H1 (cell line): ENCODE measurements around the gene RAG2. TPM values are rescaled to one million over a fixed set of nuclear protein-coding genes. Genes with fewer than 3 reads are reported as not detected.

Source experiments
- CTCF ChIA-PET: fragments of 300-600 bp; sonication (Branson Sonifier 250); formaldehyde crosslinking; loops from one replicate; lab custom pipeline; 2021; ENCODE audit not compliant: partially characterized antibody; lab: Charles Lee
- POLR2A ChIA-PET: fragments of 300-600 bp; sonication (Branson Sonifier 250); formaldehyde crosslinking; loops from one replicate; lab custom pipeline; 2021; ENCODE audit warnings: inconsistent platforms; ENCODE audit not compliant: partially characterized antibody; lab: Charles Lee
- DNase-seq, 2 experiments: peaks; one replicate each; pipeline versions ENCODE4 v3.0.0 to v3.0.0-alpha.2; 2010 to 2022; ENCODE audit warnings: low spot score in 2 of 2, low read depth in 1 of 2, mixed read lengths in 1 of 2
- FAIRE-seq: peaks from 2 replicates; lab custom pipeline; 2011; peaks lifted over from hg19 to GRCh38; lab: Jason Lieb, UNC
- H2AFZ ChIP-seq: 2 replicates; pipeline ENCODE4 v1.8.1; 2012; ENCODE audit warnings: low read length, inconsistent platforms
- H2AK5ac ChIP-seq: 2 replicates; pipeline ENCODE4 v1.6.1; 2013; ENCODE audit warnings: low read depth, low read length
- H2BK120ac ChIP-seq: replicated peaks from 2 replicates; pipeline ENCODE3; 2013; ENCODE audit warnings: low read depth, low read length, inconsistent platforms
- H2BK12ac ChIP-seq: 2 replicates; pipeline ENCODE4 v1.6.1; 2013; ENCODE audit warnings: low read depth, low read length
- H2BK15ac ChIP-seq: 2 replicates; pipeline ENCODE4 v1.6.1; 2013; ENCODE audit warnings: low read length
- H2BK20ac ChIP-seq: 2 replicates; pipeline ENCODE4 v1.6.1; 2013; ENCODE audit warnings: low read length
- H2BK5ac ChIP-seq: 2 replicates; pipeline ENCODE4 v1.6.1; 2013; ENCODE audit warnings: low read depth, low read length
- H3K14ac ChIP-seq: 2 replicates; pipeline ENCODE4 v1.6.1; 2013; ENCODE audit warnings: inconsistent platforms; ENCODE audit not compliant: insufficient read length
- H3K18ac ChIP-seq: 2 replicates; pipeline ENCODE4 v1.6.1; 2013; ENCODE audit warnings: low read length; ENCODE audit errors: extremely low read depth
- H3K23ac ChIP-seq: 2 replicates; pipeline ENCODE4 v1.6.1; 2013; ENCODE audit warnings: inconsistent platforms; ENCODE audit not compliant: insufficient read length
- H3K23me2 ChIP-seq: 2 replicates; pipeline ENCODE4 v1.6.1; 2013; ENCODE audit warnings: low read depth, low read length
- H3K27ac ChIP-seq: 2 replicates; pipeline ENCODE4 v1.6.1; 2011; ENCODE audit warnings: low read depth, low read length, inconsistent platforms
- H3K27me3 ChIP-seq, 4 experiments: replicated peaks in 1 of 4; 1 replicate in 1 of 4; 2 replicates in 3 of 4; pipeline versions ENCODE4 v1.6.1 to v1.8.1; 2011 to 2013; ENCODE audit warnings: low read length in 3 of 4, mild to moderate bottlenecking in 3 of 4, inconsistent platforms in 2 of 4, mixed read lengths in 2 of 4, moderate library complexity in 1 of 4; ENCODE audit not compliant: control insufficient read depth in 3 of 4, insufficient read depth in 3 of 4; ENCODE audit errors: extremely low read depth in 1 of 4
- H3K36me3 ChIP-seq, 4 experiments: 2 replicates each; pipeline versions ENCODE4 v1.6.1 to v1.8.1; 2011 to 2013; ENCODE audit warnings: mild to moderate bottlenecking in 4 of 4, low read length in 3 of 4, moderate library complexity in 2 of 4, control low read depth in 1 of 4, inconsistent platforms in 1 of 4; ENCODE audit not compliant: insufficient read depth in 4 of 4, control insufficient read depth in 2 of 4
- H3K4ac ChIP-seq: replicated peaks from 2 replicates; pipeline ENCODE3; 2013; ENCODE audit warnings: low read length, low read depth, mixed read lengths, inconsistent platforms; ENCODE audit not compliant: insufficient read length
- H3K4me1 ChIP-seq, 4 experiments: replicated peaks in 1 of 4; 1 replicate in 1 of 4; 2 replicates in 3 of 4; pipeline versions ENCODE4 v1.6.1 to v1.8.1; 2011 to 2013; ENCODE audit warnings: low read length in 3 of 4, inconsistent platforms in 2 of 4, mixed read lengths in 1 of 4; ENCODE audit not compliant: insufficient read depth in 4 of 4, control insufficient read depth in 3 of 4
- H3K4me2 ChIP-seq, 2 experiments: 2 replicates each; pipeline versions ENCODE4 v1.6.1 to v1.8.1; 2011 to 2013; ENCODE audit warnings: low read depth in 2 of 2, low read length in 2 of 2, control low read depth in 1 of 2, inconsistent platforms in 1 of 2, mild to moderate bottlenecking in 1 of 2; ENCODE audit not compliant: insufficient read depth in 1 of 2
- H3K4me3 ChIP-seq, 4 experiments: fragments of 200-600, 300-600 bp in 1 of 4; sonication (generic), shearing (Covaris generic), sonication (Bioruptor Twin) in 1 of 4; 2 replicates each; pipeline versions ENCODE4 v1.5.1 to v1.8.1; 2011 to 2016; ENCODE audit warnings: low read length in 4 of 4, low read depth in 3 of 4, control low read depth in 2 of 4, inconsistent platforms in 2 of 4, mild to moderate bottlenecking in 2 of 4, mixed read lengths in 1 of 4, moderate library complexity in 1 of 4; ENCODE audit not compliant: insufficient read depth in 2 of 4; ENCODE audit errors: extremely low read depth in 1 of 4
- H3K56ac ChIP-seq: replicated peaks from 2 replicates; pipeline ENCODE3; 2013; ENCODE audit warnings: low read depth, mild to moderate bottlenecking, mixed read lengths, low read length, inconsistent platforms; ENCODE audit not compliant: insufficient read length
- H3K79me1 ChIP-seq: 2 replicates; pipeline ENCODE4 v1.6.1; 2013; ENCODE audit warnings: low read depth, low read length, control low read depth
- H3K79me2 ChIP-seq, 2 experiments: 2 replicates each; pipeline versions ENCODE4 v1.6.1 to v1.8.1; 2012 to 2013; ENCODE audit warnings: low read length in 2 of 2, mild to moderate bottlenecking in 2 of 2, inconsistent platforms in 1 of 2; ENCODE audit not compliant: insufficient read depth in 2 of 2, control insufficient read depth in 1 of 2
- H3K9ac ChIP-seq, 4 experiments: replicated peaks in 1 of 4; 1 replicate in 1 of 4; 2 replicates in 3 of 4; pipeline versions ENCODE4 v1.6.1 to v1.8.1; 2011 to 2013; ENCODE audit warnings: low read depth in 3 of 4, low read length in 3 of 4, control low read depth in 2 of 4, mild to moderate bottlenecking in 2 of 4, moderate library complexity in 2 of 4, inconsistent platforms in 1 of 4; ENCODE audit errors: extremely low read depth in 1 of 4
- H3K9me3 ChIP-seq, 2 experiments: 2 replicates each; pipeline versions ENCODE4 v1.6.1 to v1.8.1; 2012 to 2013; ENCODE audit warnings: mild to moderate bottlenecking in 2 of 2, moderate library complexity in 2 of 2, control low read depth in 1 of 2, inconsistent platforms in 1 of 2, low read depth in 1 of 2, low read length in 1 of 2, mixed read lengths in 1 of 2; ENCODE audit not compliant: insufficient read depth in 2 of 2
- H4K20me1 ChIP-seq, 2 experiments: replicated peaks in 1 of 2; 2 replicates each; pipeline versions ENCODE3 to v1.8.1; 2011 to 2013; ENCODE audit warnings: inconsistent platforms in 2 of 2, low read length in 2 of 2, mild to moderate bottlenecking in 1 of 2; ENCODE audit not compliant: insufficient read depth in 2 of 2, control insufficient read depth in 1 of 2
- H4K5ac ChIP-seq: 2 replicates; pipeline ENCODE4 v1.6.1; 2013; ENCODE audit warnings: low read length, low read depth, mixed read lengths, inconsistent platforms; ENCODE audit not compliant: insufficient read length
- H4K8ac ChIP-seq: 2 replicates; pipeline ENCODE4 v1.8.0; 2013; ENCODE audit warnings: mild to moderate bottlenecking, moderate library complexity, low read length, inconsistent platforms; ENCODE audit not compliant: insufficient read depth; ENCODE audit errors: extremely low read depth
- H4K91ac ChIP-seq: replicated peaks from 2 replicates; pipeline ENCODE3; 2013; ENCODE audit warnings: low read length, mixed read lengths, inconsistent platforms; ENCODE audit not compliant: insufficient read length
- CEBPB ChIP-seq: IDR thresholded peaks from 2 replicates; pipeline ENCODE4 v1.6.1; 2012; ENCODE audit warnings: low read depth, low read length
- CTBP2 ChIP-seq: IDR thresholded peaks from 2 replicates; pipeline ENCODE4 v1.7.0; 2011; ENCODE audit warnings: borderline replicate concordance, mild to moderate bottlenecking, moderate library complexity, mixed read lengths, low read length; ENCODE audit not compliant: insufficient read depth, insufficient read length
- EGR1 ChIP-seq: IDR thresholded peaks from 2 replicates; pipeline ENCODE4 v1.6.1; 2011; ENCODE audit warnings: low read depth, low read length, borderline replicate concordance
- FOSL1 ChIP-seq: IDR thresholded peaks from 2 replicates; pipeline ENCODE4 v1.6.1; 2011; ENCODE audit warnings: mild to moderate bottlenecking, low read depth, low read length, moderate library complexity; ENCODE audit not compliant: insufficient read depth
- JUND ChIP-seq: IDR thresholded peaks from 2 replicates; pipeline ENCODE4 v1.6.1; 2011; ENCODE audit warnings: mild to moderate bottlenecking, improper control_type of control experiment, low read length
- KDM1A ChIP-seq: fragments of 200-600, 300-600 bp; sonication (generic); IDR thresholded peaks from 2 replicates; pipeline ENCODE4 v1.7.1; 2016; ENCODE audit warnings: mild to moderate bottlenecking, low read length, borderline replicate concordance
- MAFK ChIP-seq: IDR thresholded peaks from 2 replicates; pipeline ENCODE4 v1.6.1; 2012; ENCODE audit warnings: low read depth, mild to moderate bottlenecking, improper control_type of control experiment, low read length
- RAD21 ChIP-seq, 2 experiments: IDR thresholded peaks in 1 of 2; conservative IDR thresholded peaks in 1 of 2; 2 replicates each; pipeline ENCODE4 v1.6.1; 2011; ENCODE audit warnings: low read depth in 2 of 2, low read length in 2 of 2, improper control_type of control experiment in 1 of 2, inconsistent platforms in 1 of 2, mild to moderate bottlenecking in 1 of 2, moderate library complexity in 1 of 2
- RFX5 ChIP-seq: IDR thresholded peaks from 2 replicates; pipeline ENCODE4 v1.6.1; 2011; ENCODE audit warnings: low read depth, low read length, improper control_type of control experiment, borderline replicate concordance
- SP2 ChIP-seq: IDR thresholded peaks from 2 replicates; pipeline ENCODE4 v1.6.1; 2012; ENCODE audit warnings: mild to moderate bottlenecking, low read length, inconsistent platforms
- TAF1 ChIP-seq: IDR thresholded peaks from 2 replicates; pipeline ENCODE4 v1.6.1; 2011; ENCODE audit warnings: mild to moderate bottlenecking, low read depth, low read length
- TCF12 ChIP-seq: IDR thresholded peaks from 2 replicates; pipeline ENCODE4 v1.6.1; 2011; ENCODE audit warnings: low read depth, mild to moderate bottlenecking, low read length
- TEAD4 ChIP-seq: IDR thresholded peaks from 2 replicates; pipeline ENCODE4 v1.6.1; 2012; ENCODE audit warnings: low read depth, low read length, inconsistent platforms, mixed read lengths
- WGBS, 2 experiments: shearing (Covaris generic) in 1 of 2; methylation state at CpG; one replicate each; pipeline versions ENCODE4 v1.1.6 to v1.1.7; 2013 to 2015; ENCODE audit warnings: low lambda C conversion rate in 2 of 2, mixed read lengths in 2 of 2, inconsistent platforms in 1 of 2, low coverage in 1 of 2, missing lambda C conversion rate in 1 of 2; ENCODE audit not compliant: insufficient replicate concordance in 2 of 2, insufficient coverage in 1 of 2, insufficient read length in 1 of 2; ENCODE audit errors: extremely low coverage in 1 of 2, missing lambda C conversion rate in 1 of 2; 5-methylcytosine and 5-hydroxymethylcytosine counted together
- polyA plus RNA-seq, 7 experiments: library from polyadenylated mRNA; depleted of rRNA in 3 of 7; stranded (reverse) in 5 of 7; unstranded in 2 of 7; fragments of >200 nt in 5 of 7; fragments of 200-250 nt in 2 of 7; gene quantifications; 1 replicate in 5 of 7; 2 replicates in 1 of 7; 4 replicates in 1 of 7; pipeline versions ENCODE4 v1.2.1 to v1.2.3, GENCODE V29; 2011 to 2013; ENCODE audit warnings: missing spikeins in 2 of 7, mixed read lengths in 2 of 7
- total RNA-seq: library from RNA; stranded (reverse); fragmentation: NEBNext Ultra II Directional; extraction: Animal tissue kit (Norgen Biotek cat#: 25700); gene quantifications from 2 replicates; pipeline ENCODE4 v1.2.1, GENCODE V29; 2021

Gene RAG2
- total and polyA plus RNA-seq, 2 of the 8 experiments (the other 6 are each of a cell fraction or from before 2014, with no cell fraction given), result not detected

- H3K4me2 ChIP-seq, result no peak overlapping the region
- no peak overlapping the region for H4K91ac ChIP-seq
- H3K9me3 ChIP-seq, result peaks cover 20 to 23% of the 10 kb centered on the region in 2 experiments
- H2BK15ac ChIP-seq, result no peak overlapping the region
- no peak overlapping the region for H2AFZ ChIP-seq
- H3K14ac ChIP-seq, result no peak overlapping the region
- no peak overlapping the region for H3K9ac ChIP-seq
- H3K79me2 ChIP-seq, result no peaks in the 10 kb centered on the region
- no peak overlapping the region for H2AK5ac ChIP-seq
- no peak overlapping the region for H3K4me3 ChIP-seq
- H4K5ac ChIP-seq, result no peak overlapping the region
- H4K20me1 ChIP-seq, result no peaks in the 10 kb centered on the region
- TF ChIP-seq TAF1 (no peak), SP2 (no peak), TEAD4 (no peak), RAD21 (IDR thresholded peaks at IDR 0.05 in 1 of 2, conservative IDR thresholded peaks at IDR 0.05 in 1 of 2; ENCODE audit: low read depth in 2 of 2, low read length in 2 of 2) (no peak), MAFK (no peak), KDM1A (no peak), CTBP2 (no peak), FOSL1 (no peak), CEBPB (no peak), TCF12 (no peak), EGR1 (no peak), RFX5 (no peak), JUND (no peak)
- TF ChIP-seq, all 59 proteins: peak for 0
- H3K23ac ChIP-seq, result no peak overlapping the region
- H2BK120ac ChIP-seq, result no peak overlapping the region
- H3K4ac ChIP-seq, result no peak overlapping the region
- no peak overlapping the region for H3K18ac ChIP-seq
- no peak overlapping the region for H3K27ac ChIP-seq
- no peak for DNase-seq
- H3K56ac ChIP-seq, result no peak overlapping the region
- 95% methylated on average over 2 of the region's 2 CpGs; no CpG with 5 or more reads in 1 of the 2 experiments for WGBS, 2 experiments
- no peaks in the 10 kb centered on the region for H3K36me3 ChIP-seq
- no peak overlapping the region for H2BK5ac ChIP-seq
- FAIRE-seq, result no peak
- H3K79me1 ChIP-seq, result no peaks in the 10 kb centered on the region
- H2BK12ac ChIP-seq, result no peak overlapping the region
- POLR2A ChIA-PET, result no interaction called here
- no peak overlapping the region for H2BK20ac ChIP-seq
- no peaks in the 10 kb centered on the region for H3K27me3 ChIP-seq
- H3K23me2 ChIP-seq, result no peaks in the 10 kb centered on the region
- H3K4me1 ChIP-seq, result no peaks in the 10 kb centered on the region
- no peak overlapping the region for H4K8ac ChIP-seq
- CTCF ChIA-PET, result interaction anchor here (0.6 to 6.1 kb wide), 3 partner anchors 15 to 371 kb away, joined by 3 to 45 read pairs (median 3); no protein-coding TSS in a partner anchor
Measured at GRCh38 chr11:36577859-36578258, 20.2 kb downstream of the RAG2 start.
